ENCODE data around the gene FITM2. TPM values are rescaled to one million over a fixed set of nuclear protein-coding genes. Genes with fewer than 3 reads are reported as not detected.

Gene FITM2
- polyA plus RNA-seq, 1 of the 3 experiments (the other 2 are of a cell fraction) = 3.6 TPM

DNA sequence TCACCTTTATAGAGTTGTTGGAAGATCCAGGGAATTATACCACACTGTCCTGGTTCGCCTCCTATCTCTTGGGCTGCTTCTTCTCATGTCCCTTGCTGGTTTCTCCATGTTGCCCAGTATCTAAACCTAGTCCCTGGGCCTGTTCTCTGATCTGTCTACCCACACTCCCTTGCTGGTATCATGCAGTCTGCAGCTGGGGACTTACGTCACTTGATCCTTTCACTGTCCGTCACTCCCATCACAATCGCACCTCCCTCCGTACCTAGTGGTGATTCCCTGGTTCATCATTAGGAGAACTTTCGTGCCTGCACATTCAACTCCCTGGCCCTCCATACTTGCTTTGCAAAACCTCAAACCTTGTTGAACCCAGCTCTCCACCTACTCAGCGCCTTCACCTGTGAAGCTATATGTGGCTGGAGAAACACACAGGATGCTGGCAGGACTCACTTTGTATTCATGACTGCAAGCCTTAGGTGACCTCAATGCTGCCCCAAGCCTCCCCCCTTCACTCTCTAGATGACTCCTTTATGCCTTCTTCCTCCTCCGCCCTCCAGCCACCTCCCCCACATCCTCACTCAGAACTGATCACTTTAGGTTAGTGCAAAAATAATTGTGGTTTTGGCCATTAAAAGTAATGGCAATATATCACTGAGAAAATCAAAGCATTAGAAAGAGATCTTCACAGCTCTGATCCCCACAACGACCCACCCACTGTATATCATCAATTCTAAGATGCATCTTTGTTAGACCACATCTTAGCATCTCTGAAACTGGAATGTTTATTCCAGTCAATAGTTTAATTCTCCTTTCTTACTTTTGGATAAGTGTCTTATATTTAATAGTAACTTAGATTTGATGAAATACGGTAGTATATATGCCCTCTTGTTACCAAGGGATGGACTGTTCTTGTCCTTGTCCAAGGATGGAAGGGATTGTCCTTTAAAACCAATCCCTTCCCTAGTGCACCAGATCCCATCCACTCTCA, 37.5 kb downstream of the FITM2 start:
- no peaks in the 10 kb centered on the region for H3K79me2 ChIP-seq (ENCODE audit: insufficient read depth)
- no peaks in the 10 kb centered on the region for H3K36me3 ChIP-seq (replicated peaks in 1 of 2; ENCODE audit: control insufficient read depth in 1 of 2, insufficient read depth in 2 of 2, low read length in 1 of 2)
- no peak overlapping the region for H3K9ac ChIP-seq
- no peak for TF ChIP-seq TAF1 (IDR thresholded peaks at IDR 0.05; ENCODE audit: borderline replicate concordance, low read depth, low read length)
- TF ChIP-seq SIN3A (IDR thresholded peaks at IDR 0.05; ENCODE audit: borderline replicate concordance, low read depth, low read length) = no peak
- no peak for TF ChIP-seq MEF2A (IDR thresholded peaks at IDR 0.05; ENCODE audit: borderline replicate concordance, low read depth)
- TF ChIP-seq GABPA (IDR thresholded peaks at IDR 0.05; ENCODE audit: low read depth) = no peak
- no peak for TF ChIP-seq POLR2AphosphoS5 (IDR thresholded peaks at IDR 0.05; ENCODE audit: low read depth, low read length)
- TF ChIP-seq FOXM1 (IDR thresholded peaks at IDR 0.05; ENCODE audit: low read depth) = no peak
- TF ChIP-seq, protein P1, sequence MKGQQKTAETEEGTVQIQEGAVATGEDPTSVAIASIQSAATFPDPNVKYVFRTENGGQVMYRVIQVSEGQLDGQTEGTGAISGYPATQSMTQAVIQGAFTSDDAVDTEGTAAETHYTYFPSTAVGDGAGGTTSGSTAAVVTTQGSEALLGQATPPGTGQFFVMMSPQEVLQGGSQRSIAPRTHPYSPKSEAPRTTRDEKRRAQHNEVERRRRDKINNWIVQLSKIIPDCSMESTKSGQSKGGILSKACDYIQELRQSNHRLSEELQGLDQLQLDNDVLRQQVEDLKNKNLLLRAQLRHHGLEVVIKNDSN (IDR thresholded peaks at IDR 0.05; ENCODE audit: borderline replicate concordance, low read depth) = no peak
- no peak for TF ChIP-seq YY1 (IDR thresholded peaks at IDR 0.05; ENCODE audit: low read depth)
- no peak for TF ChIP-seq MXI1 (IDR thresholded peaks at IDR 0.05; ENCODE audit: low read depth, low read length)
- TF ChIP-seq, protein P2, sequence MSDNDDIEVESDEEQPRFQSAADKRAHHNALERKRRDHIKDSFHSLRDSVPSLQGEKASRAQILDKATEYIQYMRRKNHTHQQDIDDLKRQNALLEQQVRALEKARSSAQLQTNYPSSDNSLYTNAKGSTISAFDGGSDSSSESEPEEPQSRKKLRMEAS (IDR thresholded peaks at IDR 0.05; ENCODE audit: low read depth) = no peak
- TF ChIP-seq TCF12 (IDR thresholded peaks at IDR 0.05) = no peak
- TF ChIP-seq RAD21 (IDR thresholded peaks at IDR 0.05; ENCODE audit: low read length) = no peak
- TF ChIP-seq RCOR1 (IDR thresholded peaks at IDR 0.05; ENCODE audit: low read length) = no peak
- no peak for TF ChIP-seq JUND (IDR thresholded peaks at IDR 0.05)
- TF ChIP-seq EP300 (IDR thresholded peaks at IDR 0.05; ENCODE audit: borderline replicate concordance in 1 of 2, low read depth in 1 of 2, low read length in 1 of 2) = no peak
- H3K9me2 ChIP-seq = no peaks in the 10 kb centered on the region
- H3K4me1 ChIP-seq (ENCODE audit: control insufficient read depth in 1 of 2, insufficient read depth in 2 of 2, low read depth in 1 of 2, low read length in 1 of 2) = no peaks in the 10 kb centered on the region
- no peak overlapping the region for H3K27ac ChIP-seq (ENCODE audit: low read depth in 2 of 2, low read length in 1 of 2)
- H3K27me3 ChIP-seq (ENCODE audit: insufficient read depth) = no peaks in the 10 kb centered on the region
- H3K4me2 ChIP-seq = no peak overlapping the region
- ChIA-PET CTCF (interaction anchor here (0.7 to 1.7 kb wide), 5 partner anchors 10 to 60 kb away, joined by 3 to 10 read pairs (median 4); partner anchors contain the start of gene GDAP1L1), POLR2A (no interaction called here)
- H3F3A ChIP-seq (replicated peaks; ENCODE audit: insufficient read depth) = no peaks in the 10 kb centered on the region
- no peak overlapping the region for H2AFZ ChIP-seq (ENCODE audit: low read depth)
- H3K9me3 ChIP-seq = no peaks in the 10 kb centered on the region
- WGBS (ENCODE audit: low lambda C conversion rate) = 67% methylated on average over 10 of the region's 10 CpGs
- no peak overlapping the region for H3K4me3 ChIP-seq (ENCODE audit: low read depth in 2 of 2, low read length in 1 of 2)
- no peaks in the 10 kb centered on the region for H4K20me1 ChIP-seq (ENCODE audit: insufficient read depth)
- DNase-seq = no peak

DNA sequence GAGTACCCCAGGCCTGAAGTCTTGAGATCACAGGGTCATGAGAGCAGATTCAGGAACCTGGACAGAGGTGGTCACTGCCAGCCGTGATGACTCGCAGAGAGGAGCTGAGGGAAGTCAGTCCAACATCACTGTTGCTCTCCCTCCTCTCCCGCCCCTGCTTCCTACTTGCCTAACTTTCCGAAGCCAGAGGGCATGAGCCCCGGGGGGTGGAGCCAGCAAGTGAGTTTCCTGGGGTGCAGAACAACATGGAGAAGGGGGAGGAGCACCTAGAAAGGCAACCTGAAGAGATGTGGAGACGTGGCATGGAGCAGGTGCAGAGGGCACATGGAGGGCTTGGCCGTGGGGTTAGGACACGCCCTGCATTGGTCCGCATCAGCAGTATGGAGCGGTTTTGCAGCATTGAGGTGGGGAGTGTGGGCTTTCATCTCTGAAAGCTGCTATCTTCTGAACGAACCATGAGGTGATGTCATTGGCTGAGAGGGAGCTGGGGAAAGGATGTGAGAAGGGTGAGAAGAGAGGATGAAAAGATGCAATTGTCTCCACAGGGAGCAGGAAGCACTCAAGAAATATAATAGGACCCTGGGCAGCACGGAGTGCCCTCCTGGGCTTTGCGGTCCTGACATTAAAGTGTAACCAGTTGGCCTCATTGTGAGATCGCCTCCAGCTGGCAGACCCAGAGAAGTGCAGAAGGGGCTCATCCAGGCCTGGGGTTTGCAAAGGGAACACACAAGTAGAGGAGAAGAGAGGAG, 38.9 kb downstream of the FITM2 start:
- CTCF ChIA-PET = interaction anchor here (0.8 to 1.7 kb wide), 7 partner anchors 8 to 103 kb away, joined by 3 to 10 read pairs (median 4); partner anchors contain the start of gene GDAP1L1
- Histone ChIP-seq H3K9me2 (no peaks in the 10 kb centered on the region), H3K4me3 (ENCODE audit: low read depth in 2 of 2, low read length in 1 of 2) (no peak overlapping the region), H3K79me2 (ENCODE audit: insufficient read depth) (no peaks in the 10 kb centered on the region), H3K9ac (no peak overlapping the region), H2AFZ (ENCODE audit: low read depth) (no peak overlapping the region), H3F3A (replicated peaks; ENCODE audit: insufficient read depth) (no peaks in the 10 kb centered on the region), H3K9me3 (no peaks in the 10 kb centered on the region), H4K20me1 (ENCODE audit: insufficient read depth) (no peaks in the 10 kb centered on the region), H3K27me3 (ENCODE audit: insufficient read depth) (no peaks in the 10 kb centered on the region), H3K36me3 (replicated peaks in 1 of 2; ENCODE audit: control insufficient read depth in 1 of 2, insufficient read depth in 2 of 2, low read length in 1 of 2) (no peaks in the 10 kb centered on the region), H3K4me1 (ENCODE audit: control insufficient read depth in 1 of 2, insufficient read depth in 2 of 2, low read depth in 1 of 2, low read length in 1 of 2) (no peaks in the 10 kb centered on the region), H3K4me2 (no peak overlapping the region), H3K27ac (ENCODE audit: low read depth in 2 of 2, low read length in 1 of 2) (no peak overlapping the region)
- 70% methylated on average over 12 of the region's 14 CpGs for WGBS (ENCODE audit: low lambda C conversion rate)
- TF ChIP-seq MXI1 (IDR thresholded peaks at IDR 0.05; ENCODE audit: low read depth, low read length) = no peak
- TF ChIP-seq FOSL2 (IDR thresholded peaks at IDR 0.05; ENCODE audit: borderline replicate concordance, low read depth) = no peak
- TF ChIP-seq, protein P3, sequence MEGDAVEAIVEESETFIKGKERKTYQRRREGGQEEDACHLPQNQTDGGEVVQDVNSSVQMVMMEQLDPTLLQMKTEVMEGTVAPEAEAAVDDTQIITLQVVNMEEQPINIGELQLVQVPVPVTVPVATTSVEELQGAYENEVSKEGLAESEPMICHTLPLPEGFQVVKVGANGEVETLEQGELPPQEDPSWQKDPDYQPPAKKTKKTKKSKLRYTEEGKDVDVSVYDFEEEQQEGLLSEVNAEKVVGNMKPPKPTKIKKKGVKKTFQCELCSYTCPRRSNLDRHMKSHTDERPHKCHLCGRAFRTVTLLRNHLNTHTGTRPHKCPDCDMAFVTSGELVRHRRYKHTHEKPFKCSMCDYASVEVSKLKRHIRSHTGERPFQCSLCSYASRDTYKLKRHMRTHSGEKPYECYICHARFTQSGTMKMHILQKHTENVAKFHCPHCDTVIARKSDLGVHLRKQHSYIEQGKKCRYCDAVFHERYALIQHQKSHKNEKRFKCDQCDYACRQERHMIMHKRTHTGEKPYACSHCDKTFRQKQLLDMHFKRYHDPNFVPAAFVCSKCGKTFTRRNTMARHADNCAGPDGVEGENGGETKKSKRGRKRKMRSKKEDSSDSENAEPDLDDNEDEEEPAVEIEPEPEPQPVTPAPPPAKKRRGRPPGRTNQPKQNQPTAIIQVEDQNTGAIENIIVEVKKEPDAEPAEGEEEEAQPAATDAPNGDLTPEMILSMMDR (IDR thresholded peaks at IDR 0.05) = peak; percentile 43
- no peak for TF ChIP-seq JUND (IDR thresholded peaks at IDR 0.05)
- TF ChIP-seq, protein P4, sequence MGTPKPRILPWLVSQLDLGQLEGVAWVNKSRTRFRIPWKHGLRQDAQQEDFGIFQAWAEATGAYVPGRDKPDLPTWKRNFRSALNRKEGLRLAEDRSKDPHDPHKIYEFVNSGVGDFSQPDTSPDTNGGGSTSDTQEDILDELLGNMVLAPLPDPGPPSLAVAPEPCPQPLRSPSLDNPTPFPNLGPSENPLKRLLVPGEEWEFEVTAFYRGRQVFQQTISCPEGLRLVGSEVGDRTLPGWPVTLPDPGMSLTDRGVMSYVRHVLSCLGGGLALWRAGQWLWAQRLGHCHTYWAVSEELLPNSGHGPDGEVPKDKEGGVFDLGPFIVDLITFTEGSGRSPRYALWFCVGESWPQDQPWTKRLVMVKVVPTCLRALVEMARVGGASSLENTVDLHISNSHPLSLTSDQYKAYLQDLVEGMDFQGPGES (IDR thresholded peaks at IDR 0.05; ENCODE audit: low read depth, low read length) = no peak
- TF ChIP-seq FOXJ3 (CRISPR knock-in tag; IDR thresholded peaks at IDR 0.05) = no peak
- POLR2A ChIA-PET = no interaction called here
- DNase-seq = peak; percentile 44
